Heart left ventricle (tissue), 16 donors: ENCODE results near the gene PER1. TPM values are rescaled to one million over a fixed set of nuclear protein-coding genes. Genes with fewer than 3 reads are reported as not detected.

Experiments
- ATAC-seq, 4 donors: fragments of 200-7000 bp; cut with Tn5 transposase; one replicate each; pipeline ENCODE4 v1.9.1; 2020 to 2022; ENCODE audit warnings: moderate library complexity in 4 of 4, mild to moderate bottlenecking in 3 of 4, moderate number of reproducible peaks in 1 of 4
- DNase-seq, 5 donors: peaks; one replicate each; pipeline ENCODE4 v3.0.0-alpha.2; 2020
- H3K27ac ChIP-seq, 12 donors: fragments of 200-600 bp; sonication (generic) in 4 of 12; one replicate each; pipeline versions ENCODE4 v1.5.0 to v1.8.0; 2016 to 2022; ENCODE audit warnings: mild to moderate bottlenecking in 2 of 12
- H3K27me3 ChIP-seq, 9 donors: fragments of 200-600 bp; sonication (generic) in 2 of 9; one replicate each; pipeline versions ENCODE4 v1.5.1 to v1.8.0; 2016 to 2022; ENCODE audit warnings: mild to moderate bottlenecking in 3 of 9
- H3K36me3 ChIP-seq, 9 donors: fragments of 200-600 bp; sonication (generic) in 2 of 9; one replicate each; pipeline versions ENCODE4 v1.5.0 to v1.8.0; 2018 to 2022; ENCODE audit warnings: mild to moderate bottlenecking in 2 of 9
- H3K4me1 ChIP-seq, 12 donors: fragments of 200-600 bp; sonication (generic) in 4 of 12; one replicate each; pipeline versions ENCODE4 v1.5.0 to v1.8.0; 2016 to 2022; ENCODE audit warnings: mild to moderate bottlenecking in 3 of 12
- H3K4me3 ChIP-seq, 12 donors: fragments of 200-600 bp; sonication (generic) in 4 of 12; one replicate each; pipeline versions ENCODE4 v1.5.0 to v1.8.0; 2017 to 2022; ENCODE audit warnings: mild to moderate bottlenecking in 9 of 12, moderate library complexity in 4 of 12
- H3K9me3 ChIP-seq, 12 donors: fragments of 200-600 bp; sonication (generic) in 4 of 12; one replicate each; pipeline versions ENCODE4 v1.5.0 to v1.8.0; 2016 to 2022; ENCODE audit warnings: mild to moderate bottlenecking in 1 of 12
- CTCF ChIP-seq, 12 donors: fragments of 200-600 bp; sonication (generic) in 4 of 12; IDR thresholded peaks; one replicate each; pipeline versions ENCODE4 v1.5.0 to v1.8.0; 2018 to 2022; ENCODE audit warnings: antibody characterized with exemption in 12 of 12, mild to moderate bottlenecking in 5 of 12
- POLR2A ChIP-seq, 2 donors: fragments of 450-650 bp; IDR thresholded peaks; one replicate each; pipeline ENCODE4 v1.6.1; 2017; ENCODE audit warnings: antibody characterized with exemption in 2 of 2, mild to moderate bottlenecking in 2 of 2, moderate library complexity in 2 of 2
- WGBS, 4 donors: extraction: QIAGEN DNeasy Blood & Tissue Kit in 2 of 4; methylation state at CpG; one replicate each; pipeline versions ENCODE4 v1.1.5 to v1.1.7; 2013 to 2018; 5-methylcytosine and 5-hydroxymethylcytosine counted together
- intact Hi-C, 10 donors: fragments of 100-400 bp; cut with DNase I; formaldehyde crosslinking; loops; one replicate each; pipeline versions ENCODE4 v1.11.1 to v1.14.2; 2022
- polyA plus RNA-seq, 2 donors: library from polyadenylated mRNA; stranded (reverse); fragments of 200-250 nt; gene quantifications; one replicate each; pipeline ENCODE4 v1.2.3, GENCODE V29; 2013
- total RNA-seq, 9 donors: library from RNA; depleted of rRNA in 2 of 9; stranded (reverse); fragments of >200 nt in 2 of 9; fragmentation: NEBNext Ultra II Directional in 3 of 9; extraction: Animal tissue kit (Norgen Biotek cat#: 25700) in 3 of 9; gene quantifications; one replicate each; pipeline versions ENCODE4 v1.1.0 to v1.2.4, GENCODE V29; 2016 to 2023
- donor health status: ischemic (EF 13 %, LVEDD 7.1; RV severe dilation, severe dysfunction).
- donor health status: healthy with polysubstance abuse.
- donor health status: DM: no; HTN: yes; CAD: no.
- donor health status: DM: no; HTN: no; CAD: no.
- donor health status: ischemic (EF 25% LVEDD 6.9; RV normal size, moderate dysfunction).
- donor health status: ischemic (EF 25% LVEDD 5.7; RV mildly dilated, moderate dysfunction).
- donor health status: healthy.
- donor health status: DM: yes; HTN: yes; CAD: no.
- donor health status: ischemic (EF 35%, LVEDD 5.7; RV mildly dilated, moderate dysfunction).
- donor health status: nonischemic (EF 11% LVEDD 7.7; RV severe dilation, severe dysfunction).
- donor health status: DM: yes; HTN: yes; CAD: no.
- donor health status: PGD.
- donor health status: ischemic (EF 29% LVEDD 5.4; RV normal size, mild dysfunction).
- donor health status: nonischemic (EF 23%, LVEDD 6.1; RV moderate dilation, normal function).

The PER1 gene
- total and polyA plus RNA-seq, 11 donors = 40.2 to 164 (median 92.1) TPM

- no peaks in the 10 kb centered on the region for H3K9me3 ChIP-seq
- H3K27me3 ChIP-seq = no peaks in the 10 kb centered on the region
- TF ChIP-seq POLR2A (IDR thresholded peaks at IDR 0.05) (no peak), CTCF (IDR thresholded peaks at IDR 0.05) (no peak)
- DNase-seq (no peak), ATAC-seq (no peak)
- peak overlapping the region in 3 of 12 donors; percentile 8 to 100 (median 87) for H3K27ac ChIP-seq
- H3K36me3 ChIP-seq = peaks cover 15 to 90% (median 87%) of the 10 kb centered on the region in 9 donors
- intact Hi-C loops = loop anchor here in 1 of 10 donors (10.0 kb wide), 1 partner anchor 298 kb away; no protein-coding TSS in a partner anchor
- 82 to 84% (median 83%) methylated on average over 15 of the region's 15 CpGs for WGBS, 4 donors
- peaks cover 3 to 75% (median 16%) of the 10 kb centered on the region in 12 donors for H3K4me1 ChIP-seq
- H3K4me3 ChIP-seq = no peak overlapping the region
Observed at GRCh38 chr17:8142887-8143580, 9.2 kb downstream of the PER1 start.

- ATAC-seq (no peak), DNase-seq (no peak)
- WGBS, 4 donors = 81 to 87% (median 85%) methylated on average over 17 to 23 of the region's 23 CpGs
- Histone ChIP-seq H3K9me3 (no peaks in the 10 kb centered on the region), H3K36me3 (peaks cover 15 to 83% (median 80%) of the 10 kb centered on the region in 9 donors), H3K4me3 (no peak overlapping the region), H3K27ac (peak overlapping the region in 5 of 12 donors; percentile 8 to 100 (median 26)), H3K27me3 (no peaks in the 10 kb centered on the region), H3K4me1 (peaks cover under 1 to 73% (median 17%) of the 10 kb centered on the region in 12 donors)
- intact Hi-C loops = loop anchor here in 1 of 10 donors (10.0 kb wide), 1 partner anchor 298 kb away; no protein-coding TSS in a partner anchor
- TF ChIP-seq POLR2A (IDR thresholded peaks at IDR 0.05) = no peak
- no peak for TF ChIP-seq CTCF (IDR thresholded peaks at IDR 0.05)
Observed at GRCh38 chr17:8142158-8142886, 9.9 kb downstream of the PER1 start.

- intact Hi-C loops = loop anchor here in 1 of 10 donors (10.0 kb wide), 1 partner anchor 297 kb away; no protein-coding TSS in a partner anchor
- ATAC-seq (no peak), DNase-seq (no peak)
- H3K27me3 ChIP-seq = no peaks in the 10 kb centered on the region
- no peak overlapping the region for H3K4me3 ChIP-seq
- H3K4me1 ChIP-seq = peaks cover 0 to 67% (median 17%) of the 10 kb centered on the region in 12 donors
- peaks cover 15 to 77% (median 74%) of the 10 kb centered on the region in 9 donors for H3K36me3 ChIP-seq
- H3K9me3 ChIP-seq = no peaks in the 10 kb centered on the region
- TF ChIP-seq CTCF (IDR thresholded peaks at IDR 0.05) (no peak), POLR2A (IDR thresholded peaks at IDR 0.05) (no peak)
- H3K27ac ChIP-seq = peak overlapping the region in 4 of 12 donors; percentile 8 to 100 (median 52)
- 88 to 93% (median 90%) methylated on average over 11 of the region's 11 CpGs for WGBS, 4 donors
Observed at GRCh38 chr17:8141741-8142140, 10.5 kb downstream of the PER1 start.

GRCh38 chr17:8141045-8141444 lies 11.2 kb downstream of the PER1 start:
- intact Hi-C loops = loop anchor here in 1 of 10 donors (10.0 kb wide), 1 partner anchor 296 kb away; no protein-coding TSS in a partner anchor
- H3K36me3 ChIP-seq = peaks cover 12 to 70% (median 67%) of the 10 kb centered on the region in 9 donors
- DNase-seq = no peak
- 82 to 90% (median 89%) methylated on average over 5 to 7 of the region's 7 CpGs for WGBS, 4 donors
- TF ChIP-seq POLR2A (IDR thresholded peaks at IDR 0.05) (no peak), CTCF (IDR thresholded peaks at IDR 0.05) (no peak)
- H3K27ac ChIP-seq = peak overlapping the region in 4 of 12 donors; percentile 12 to 89 (median 86)
- H3K9me3 ChIP-seq = no peaks in the 10 kb centered on the region
- no peaks in the 10 kb centered on the region for H3K27me3 ChIP-seq
- H3K4me1 ChIP-seq = peaks cover 0 to 60% (median 17%) of the 10 kb centered on the region in 12 donors
- no peak for ATAC-seq
- no peak overlapping the region for H3K4me3 ChIP-seq
